H1 (cell line): ENCODE results near the gene TXNDC8. TPM values are rescaled to one million over a fixed set of nuclear protein-coding genes. Genes with fewer than 3 reads are reported as not detected.

ENCODE experiments used
- CTCF ChIA-PET: fragments of 300-600 bp; sonication (Branson Sonifier 250); formaldehyde crosslinking; loops from one replicate; lab custom pipeline; 2021; ENCODE audit not compliant: partially characterized antibody; lab: Charles Lee
- POLR2A ChIA-PET: fragments of 300-600 bp; sonication (Branson Sonifier 250); formaldehyde crosslinking; loops from one replicate; lab custom pipeline; 2021; ENCODE audit warnings: inconsistent platforms; ENCODE audit not compliant: partially characterized antibody; lab: Charles Lee
- DNase-seq, 2 experiments: peaks; one replicate each; pipeline versions ENCODE4 v3.0.0 to v3.0.0-alpha.2; 2010 to 2022; ENCODE audit warnings: low spot score in 2 of 2, low read depth in 1 of 2, mixed read lengths in 1 of 2
- FAIRE-seq: peaks from 2 replicates; lab custom pipeline; 2011; peaks lifted over from hg19 to GRCh38; lab: Jason Lieb, UNC
- H2AFZ ChIP-seq: 2 replicates; pipeline ENCODE4 v1.8.1; 2012; ENCODE audit warnings: low read length, inconsistent platforms
- H2AK5ac ChIP-seq: 2 replicates; pipeline ENCODE4 v1.6.1; 2013; ENCODE audit warnings: low read depth, low read length
- H2BK120ac ChIP-seq: replicated peaks from 2 replicates; pipeline ENCODE3; 2013; ENCODE audit warnings: low read depth, low read length, inconsistent platforms
- H2BK12ac ChIP-seq: 2 replicates; pipeline ENCODE4 v1.6.1; 2013; ENCODE audit warnings: low read depth, low read length
- H2BK15ac ChIP-seq: 2 replicates; pipeline ENCODE4 v1.6.1; 2013; ENCODE audit warnings: low read length
- H2BK20ac ChIP-seq: 2 replicates; pipeline ENCODE4 v1.6.1; 2013; ENCODE audit warnings: low read length
- H2BK5ac ChIP-seq: 2 replicates; pipeline ENCODE4 v1.6.1; 2013; ENCODE audit warnings: low read depth, low read length
- H3K14ac ChIP-seq: 2 replicates; pipeline ENCODE4 v1.6.1; 2013; ENCODE audit warnings: inconsistent platforms; ENCODE audit not compliant: insufficient read length
- H3K18ac ChIP-seq: 2 replicates; pipeline ENCODE4 v1.6.1; 2013; ENCODE audit warnings: low read length; ENCODE audit errors: extremely low read depth
- H3K23ac ChIP-seq: 2 replicates; pipeline ENCODE4 v1.6.1; 2013; ENCODE audit warnings: inconsistent platforms; ENCODE audit not compliant: insufficient read length
- H3K23me2 ChIP-seq: 2 replicates; pipeline ENCODE4 v1.6.1; 2013; ENCODE audit warnings: low read depth, low read length
- H3K27ac ChIP-seq: 2 replicates; pipeline ENCODE4 v1.6.1; 2011; ENCODE audit warnings: low read depth, low read length, inconsistent platforms
- H3K27me3 ChIP-seq, 4 experiments: replicated peaks in 1 of 4; 1 replicate in 1 of 4; 2 replicates in 3 of 4; pipeline versions ENCODE4 v1.6.1 to v1.8.1; 2011 to 2013; ENCODE audit warnings: low read length in 3 of 4, mild to moderate bottlenecking in 3 of 4, inconsistent platforms in 2 of 4, mixed read lengths in 2 of 4, moderate library complexity in 1 of 4; ENCODE audit not compliant: control insufficient read depth in 3 of 4, insufficient read depth in 3 of 4; ENCODE audit errors: extremely low read depth in 1 of 4
- H3K36me3 ChIP-seq, 4 experiments: 2 replicates each; pipeline versions ENCODE4 v1.6.1 to v1.8.1; 2011 to 2013; ENCODE audit warnings: mild to moderate bottlenecking in 4 of 4, low read length in 3 of 4, moderate library complexity in 2 of 4, control low read depth in 1 of 4, inconsistent platforms in 1 of 4; ENCODE audit not compliant: insufficient read depth in 4 of 4, control insufficient read depth in 2 of 4
- H3K4ac ChIP-seq: replicated peaks from 2 replicates; pipeline ENCODE3; 2013; ENCODE audit warnings: low read length, low read depth, mixed read lengths, inconsistent platforms; ENCODE audit not compliant: insufficient read length
- H3K4me1 ChIP-seq, 4 experiments: replicated peaks in 1 of 4; 1 replicate in 1 of 4; 2 replicates in 3 of 4; pipeline versions ENCODE4 v1.6.1 to v1.8.1; 2011 to 2013; ENCODE audit warnings: low read length in 3 of 4, inconsistent platforms in 2 of 4, mixed read lengths in 1 of 4; ENCODE audit not compliant: insufficient read depth in 4 of 4, control insufficient read depth in 3 of 4
- H3K4me2 ChIP-seq, 2 experiments: 2 replicates each; pipeline versions ENCODE4 v1.6.1 to v1.8.1; 2011 to 2013; ENCODE audit warnings: low read depth in 2 of 2, low read length in 2 of 2, control low read depth in 1 of 2, inconsistent platforms in 1 of 2, mild to moderate bottlenecking in 1 of 2; ENCODE audit not compliant: insufficient read depth in 1 of 2
- H3K4me3 ChIP-seq, 4 experiments: fragments of 200-600, 300-600 bp in 1 of 4; sonication (generic), shearing (Covaris generic), sonication (Bioruptor Twin) in 1 of 4; 2 replicates each; pipeline versions ENCODE4 v1.5.1 to v1.8.1; 2011 to 2016; ENCODE audit warnings: low read length in 4 of 4, low read depth in 3 of 4, control low read depth in 2 of 4, inconsistent platforms in 2 of 4, mild to moderate bottlenecking in 2 of 4, mixed read lengths in 1 of 4, moderate library complexity in 1 of 4; ENCODE audit not compliant: insufficient read depth in 2 of 4; ENCODE audit errors: extremely low read depth in 1 of 4
- H3K56ac ChIP-seq: replicated peaks from 2 replicates; pipeline ENCODE3; 2013; ENCODE audit warnings: low read depth, mild to moderate bottlenecking, mixed read lengths, low read length, inconsistent platforms; ENCODE audit not compliant: insufficient read length
- H3K79me1 ChIP-seq: 2 replicates; pipeline ENCODE4 v1.6.1; 2013; ENCODE audit warnings: low read depth, low read length, control low read depth
- H3K79me2 ChIP-seq, 2 experiments: 2 replicates each; pipeline versions ENCODE4 v1.6.1 to v1.8.1; 2012 to 2013; ENCODE audit warnings: low read length in 2 of 2, mild to moderate bottlenecking in 2 of 2, inconsistent platforms in 1 of 2; ENCODE audit not compliant: insufficient read depth in 2 of 2, control insufficient read depth in 1 of 2
- H3K9ac ChIP-seq, 4 experiments: replicated peaks in 1 of 4; 1 replicate in 1 of 4; 2 replicates in 3 of 4; pipeline versions ENCODE4 v1.6.1 to v1.8.1; 2011 to 2013; ENCODE audit warnings: low read depth in 3 of 4, low read length in 3 of 4, control low read depth in 2 of 4, mild to moderate bottlenecking in 2 of 4, moderate library complexity in 2 of 4, inconsistent platforms in 1 of 4; ENCODE audit errors: extremely low read depth in 1 of 4
- H3K9me3 ChIP-seq, 2 experiments: 2 replicates each; pipeline versions ENCODE4 v1.6.1 to v1.8.1; 2012 to 2013; ENCODE audit warnings: mild to moderate bottlenecking in 2 of 2, moderate library complexity in 2 of 2, control low read depth in 1 of 2, inconsistent platforms in 1 of 2, low read depth in 1 of 2, low read length in 1 of 2, mixed read lengths in 1 of 2; ENCODE audit not compliant: insufficient read depth in 2 of 2
- H4K20me1 ChIP-seq, 2 experiments: replicated peaks in 1 of 2; 2 replicates each; pipeline versions ENCODE3 to v1.8.1; 2011 to 2013; ENCODE audit warnings: inconsistent platforms in 2 of 2, low read length in 2 of 2, mild to moderate bottlenecking in 1 of 2; ENCODE audit not compliant: insufficient read depth in 2 of 2, control insufficient read depth in 1 of 2
- H4K5ac ChIP-seq: 2 replicates; pipeline ENCODE4 v1.6.1; 2013; ENCODE audit warnings: low read length, low read depth, mixed read lengths, inconsistent platforms; ENCODE audit not compliant: insufficient read length
- H4K8ac ChIP-seq: 2 replicates; pipeline ENCODE4 v1.8.0; 2013; ENCODE audit warnings: mild to moderate bottlenecking, moderate library complexity, low read length, inconsistent platforms; ENCODE audit not compliant: insufficient read depth; ENCODE audit errors: extremely low read depth
- H4K91ac ChIP-seq: replicated peaks from 2 replicates; pipeline ENCODE3; 2013; ENCODE audit warnings: low read length, mixed read lengths, inconsistent platforms; ENCODE audit not compliant: insufficient read length
- BACH1 ChIP-seq: IDR thresholded peaks from 2 replicates; pipeline ENCODE4 v1.6.1; 2012; ENCODE audit warnings: low read length, improper control_type of control experiment
- CREB1 ChIP-seq: IDR thresholded peaks from 2 replicates; pipeline ENCODE4 v1.6.1; 2012; ENCODE audit warnings: inconsistent platforms
- EZH2 ChIP-seq: fragments of 200-600 bp; sonication (generic); IDR thresholded peaks from 2 replicates; pipeline ENCODE4 v1.7.1; 2012; ENCODE audit warnings: low read depth, mild to moderate bottlenecking, moderate library complexity, low read length, inconsistent platforms; ENCODE audit not compliant: severe bottlenecking
- JUN ChIP-seq: IDR thresholded peaks from 2 replicates; pipeline ENCODE4 v1.6.1; 2011; ENCODE audit warnings: low read depth, mild to moderate bottlenecking, improper control_type of control experiment, low read length
- KDM1A ChIP-seq: fragments of 200-600, 300-600 bp; sonication (generic); IDR thresholded peaks from 2 replicates; pipeline ENCODE4 v1.7.1; 2016; ENCODE audit warnings: mild to moderate bottlenecking, low read length, borderline replicate concordance
- KDM4A ChIP-seq: IDR thresholded peaks from one replicate; pipeline ENCODE4 v1.7.1; 2012; ENCODE audit warnings: low read depth, mild to moderate bottlenecking, moderate library complexity, low read length, inconsistent platforms; ENCODE audit not compliant: severe bottlenecking
- NANOG ChIP-seq: IDR thresholded peaks from 2 replicates; pipeline ENCODE4 v1.6.1; 2011; ENCODE audit warnings: low read length, low read depth, mild to moderate bottlenecking, inconsistent platforms; ENCODE audit not compliant: insufficient read depth, poor library complexity, severe bottlenecking
- SRF ChIP-seq: IDR thresholded peaks from 2 replicates; pipeline ENCODE4 v1.6.1; 2011; ENCODE audit warnings: mild to moderate bottlenecking, low read depth, low read length, moderate library complexity
- SUZ12 ChIP-seq: fragments of 200-600 bp; sonication (generic); IDR thresholded peaks from 2 replicates; pipeline ENCODE4 v1.6.1; 2012; ENCODE audit warnings: mild to moderate bottlenecking, inconsistent platforms, low read length, moderate library complexity, mixed read lengths
- TBP ChIP-seq: IDR thresholded peaks from 2 replicates; pipeline ENCODE4 v1.6.1; 2011; ENCODE audit warnings: low read depth, low read length, improper control_type of control experiment
- WGBS, 2 experiments: shearing (Covaris generic) in 1 of 2; methylation state at CpG; one replicate each; pipeline versions ENCODE4 v1.1.6 to v1.1.7; 2013 to 2015; ENCODE audit warnings: low lambda C conversion rate in 2 of 2, mixed read lengths in 2 of 2, inconsistent platforms in 1 of 2, low coverage in 1 of 2, missing lambda C conversion rate in 1 of 2; ENCODE audit not compliant: insufficient replicate concordance in 2 of 2, insufficient coverage in 1 of 2, insufficient read length in 1 of 2; ENCODE audit errors: extremely low coverage in 1 of 2, missing lambda C conversion rate in 1 of 2; 5-methylcytosine and 5-hydroxymethylcytosine counted together
- polyA plus RNA-seq, 7 experiments: library from polyadenylated mRNA; depleted of rRNA in 3 of 7; stranded (reverse) in 5 of 7; unstranded in 2 of 7; fragments of >200 nt in 5 of 7; fragments of 200-250 nt in 2 of 7; gene quantifications; 1 replicate in 5 of 7; 2 replicates in 1 of 7; 4 replicates in 1 of 7; pipeline versions ENCODE4 v1.2.1 to v1.2.3, GENCODE V29; 2011 to 2013; ENCODE audit warnings: missing spikeins in 2 of 7, mixed read lengths in 2 of 7
- total RNA-seq: library from RNA; stranded (reverse); fragmentation: NEBNext Ultra II Directional; extraction: Animal tissue kit (Norgen Biotek cat#: 25700); gene quantifications from 2 replicates; pipeline ENCODE4 v1.2.1, GENCODE V29; 2021
- TF ChIP-seq, protein P1 (sequence below), 3 experiments: IDR thresholded peaks; 1 replicate in 2 of 3; 2 replicates in 1 of 3; pipeline versions ENCODE4 v1.5.1 to v1.6.1; 2011; ENCODE audit warnings: low read length in 3 of 3, mild to moderate bottlenecking in 3 of 3, inconsistent platforms in 2 of 3, low read depth in 1 of 3, moderate library complexity in 1 of 3; ENCODE audit not compliant: insufficient read depth in 1 of 3; ENCODE audit errors: control extremely low read depth in 1 of 3

TXNDC8 gene
- total and polyA plus RNA-seq, 2 of the 8 experiments (the other 6 are each of a cell fraction or from before 2014, with no cell fraction given): not detected

DNA sequence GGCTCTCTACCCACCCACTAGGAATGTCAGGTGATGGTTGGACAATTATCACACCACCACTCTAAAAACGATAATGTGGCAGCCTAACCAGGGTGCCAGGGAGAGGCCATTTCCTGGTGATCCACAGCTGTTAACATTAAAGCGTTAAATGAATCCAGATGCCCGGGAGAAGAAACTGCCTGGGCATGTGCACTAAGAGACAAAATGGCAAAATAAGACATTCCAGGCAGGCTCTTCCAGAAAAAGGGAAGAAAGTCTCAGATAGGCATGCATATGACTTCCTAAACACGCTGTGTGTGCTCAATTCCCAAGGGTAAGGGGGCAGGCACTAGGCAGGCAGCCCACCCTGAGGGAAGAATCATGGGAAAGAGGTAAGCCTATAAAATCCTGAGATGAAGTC, 76.8 kb downstream of the TXNDC8 start:
- Histone ChIP-seq H3K9me3 (no peaks in the 10 kb centered on the region), H3K56ac (no peak overlapping the region), H2BK12ac (no peak overlapping the region), H4K5ac (no peak overlapping the region), H2AK5ac (no peak overlapping the region), H3K23me2 (peaks cover 9% of the 10 kb centered on the region), H3K4me1 (peaks cover 3 to 13% (median 6%) of the 10 kb centered on the region in 4 experiments; a peak in 6 of 7 replicates), H2BK15ac (no peak overlapping the region), H3K4ac (no peak overlapping the region), H4K20me1 (no peaks in the 10 kb centered on the region), H3K79me2 (peaks cover 2% of the 10 kb centered on the region in 2 experiments; a peak in 2 of 4 replicates), H4K91ac (no peak overlapping the region), H3K36me3 (no peaks in the 10 kb centered on the region), H3K14ac (no peak overlapping the region), H3K18ac (no peak overlapping the region), H4K8ac (no peak overlapping the region), H3K4me2 (no peak overlapping the region), H2BK5ac (no peak overlapping the region), H3K79me1 (no peaks in the 10 kb centered on the region), H3K4me3 (no peak overlapping the region), H3K27ac (no peak overlapping the region), H2AFZ (no peak overlapping the region), H2BK20ac (no peak overlapping the region), H3K9ac (no peak overlapping the region; a peak in 1 of 7 replicates), H3K23ac (no peak overlapping the region), H2BK120ac (no peak overlapping the region), H3K27me3 (no peaks in the 10 kb centered on the region; a peak in 1 of 7 replicates)
- ChIA-PET POLR2A (interaction anchor here (0.9 kb wide), 1 partner anchor 14 kb away, joined by 4 read pairs; no protein-coding TSS in a partner anchor), CTCF (interaction anchor here (2.5 to 4.1 kb wide), 2 partner anchors 8 to 11 kb away, joined by 6 to 16 read pairs; no protein-coding TSS in a partner anchor)
- WGBS, 2 experiments: 58% methylated on average over 4 of the region's 4 CpGs; no CpG with 5 or more reads in 1 of the 2 experiments
- FAIRE-seq (no peak), DNase-seq (no peak)
- TF ChIP-seq NANOG: no peak
- no peak for TF ChIP-seq JUN
- TF ChIP-seq, protein P1, sequence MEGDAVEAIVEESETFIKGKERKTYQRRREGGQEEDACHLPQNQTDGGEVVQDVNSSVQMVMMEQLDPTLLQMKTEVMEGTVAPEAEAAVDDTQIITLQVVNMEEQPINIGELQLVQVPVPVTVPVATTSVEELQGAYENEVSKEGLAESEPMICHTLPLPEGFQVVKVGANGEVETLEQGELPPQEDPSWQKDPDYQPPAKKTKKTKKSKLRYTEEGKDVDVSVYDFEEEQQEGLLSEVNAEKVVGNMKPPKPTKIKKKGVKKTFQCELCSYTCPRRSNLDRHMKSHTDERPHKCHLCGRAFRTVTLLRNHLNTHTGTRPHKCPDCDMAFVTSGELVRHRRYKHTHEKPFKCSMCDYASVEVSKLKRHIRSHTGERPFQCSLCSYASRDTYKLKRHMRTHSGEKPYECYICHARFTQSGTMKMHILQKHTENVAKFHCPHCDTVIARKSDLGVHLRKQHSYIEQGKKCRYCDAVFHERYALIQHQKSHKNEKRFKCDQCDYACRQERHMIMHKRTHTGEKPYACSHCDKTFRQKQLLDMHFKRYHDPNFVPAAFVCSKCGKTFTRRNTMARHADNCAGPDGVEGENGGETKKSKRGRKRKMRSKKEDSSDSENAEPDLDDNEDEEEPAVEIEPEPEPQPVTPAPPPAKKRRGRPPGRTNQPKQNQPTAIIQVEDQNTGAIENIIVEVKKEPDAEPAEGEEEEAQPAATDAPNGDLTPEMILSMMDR (IDR thresholded peaks at IDR 0.05; ENCODE audit: control extremely low read depth in 1 of 3, insufficient read depth in 1 of 3, low read depth in 1 of 3, low read length in 3 of 3): no peak
- no peak for TF ChIP-seq SUZ12
- TF ChIP-seq TBP: no peak
- no peak for TF ChIP-seq EZH2
- TF ChIP-seq CREB1: no peak
- TF ChIP-seq SRF: no peak
- TF ChIP-seq KDM4A: no peak
- TF ChIP-seq BACH1: no peak
- TF ChIP-seq KDM1A: no peak
